Measurements from ENCODE around the gene C10orf53. TPM values are rescaled to one million over a fixed set of nuclear protein-coding genes. Genes with fewer than 3 reads are reported as not detected.

Gene C10orf53
- total and polyA plus RNA-seq, 2 of the 8 experiments (the other 6 are each of a cell fraction or from before 2014, with no cell fraction given): not detected

DNA sequence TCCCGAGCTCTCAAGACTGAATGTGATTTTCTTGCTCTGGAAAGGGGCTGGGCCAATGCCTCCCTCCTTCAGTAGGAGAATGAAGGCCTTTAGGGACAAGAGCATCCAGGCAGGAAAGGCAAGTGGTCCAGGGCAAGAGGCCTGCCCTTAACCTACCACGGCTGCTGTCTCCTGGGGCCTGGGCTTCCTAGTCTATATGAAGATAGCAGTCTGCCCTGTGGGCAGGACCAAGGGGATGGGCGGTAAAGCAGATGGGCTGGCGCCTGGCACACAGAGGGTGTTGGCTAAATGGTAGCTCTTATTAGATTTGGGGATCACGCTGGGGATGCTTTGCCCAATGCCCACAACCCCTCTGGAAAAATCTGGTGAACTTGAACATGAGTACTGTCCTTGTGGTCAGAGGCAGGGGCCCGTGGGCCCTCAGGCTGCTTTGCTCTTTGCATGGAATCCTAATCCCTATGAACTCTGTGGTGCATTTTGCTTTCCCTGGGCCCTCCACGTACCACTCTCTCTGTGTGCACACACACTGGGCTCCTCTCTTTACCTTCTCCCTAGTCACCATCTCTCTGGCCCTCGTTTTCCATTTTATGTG lies 45.3 kb upstream of the C10orf53 start:
- no peak for DNase-seq (ENCODE audit: low read depth in 1 of 2, low spot score in 2 of 2)
- ChIA-PET CTCF (ENCODE audit: partially characterized antibody) (interaction anchor here (0.6 to 1.9 kb wide), 6 partner anchors 11 to 164 kb away, joined by 3 to 5 read pairs (median 4); no protein-coding TSS in a partner anchor), POLR2A (ENCODE audit: partially characterized antibody) (interaction anchor here (1.3 kb wide), 1 partner anchor 12 kb away, joined by 3 read pairs; no protein-coding TSS in a partner anchor)
- no peak overlapping the region for H4K5ac ChIP-seq (ENCODE audit: insufficient read length, low read depth, low read length)
- no peak overlapping the region for H3K23ac ChIP-seq (ENCODE audit: insufficient read length)
- 94% methylated on average over 8 of the region's 8 CpGs; no CpG with 5 or more reads in 1 of the 2 experiments for WGBS, 2 experiments (ENCODE audit: extremely low coverage in 1 of 2, insufficient coverage in 1 of 2, insufficient read length in 1 of 2, insufficient replicate concordance in 2 of 2, low coverage in 1 of 2, low lambda C conversion rate in 2 of 2, missing lambda C conversion rate in 1 of 2)
- no peak overlapping the region for H2AK5ac ChIP-seq (ENCODE audit: low read depth, low read length)
- H4K91ac ChIP-seq (replicated peaks; ENCODE audit: insufficient read length, low read length): no peak overlapping the region
- no peak overlapping the region for H2BK20ac ChIP-seq (ENCODE audit: low read length)
- no peak overlapping the region for H3K4me2 ChIP-seq (ENCODE audit: insufficient read depth in 1 of 2, low read depth in 2 of 2, low read length in 2 of 2)
- no peaks in the 10 kb centered on the region for H3K36me3 ChIP-seq (ENCODE audit: control insufficient read depth in 2 of 4, insufficient read depth in 4 of 4, low read length in 3 of 4)
- H3K56ac ChIP-seq (replicated peaks; ENCODE audit: insufficient read length, low read depth, low read length): no peak overlapping the region
- no peak overlapping the region for H3K9ac ChIP-seq (replicated peaks in 1 of 4; ENCODE audit: extremely low read depth in 1 of 4, low read depth in 3 of 4, low read length in 3 of 4)
- no peak for TF ChIP-seq CBX5 (IDR thresholded peaks at IDR 0.05; ENCODE audit: low read depth, low read length)
- no peak for TF ChIP-seq SIRT6 (IDR thresholded peaks at IDR 0.05; ENCODE audit: low read length)
- no peak for TF ChIP-seq CEBPB (IDR thresholded peaks at IDR 0.05; ENCODE audit: low read depth, low read length)
- TF ChIP-seq PHF8 (conservative IDR thresholded peaks at IDR 0.05; ENCODE audit: low read depth, low read length): no peak
- H4K20me1 ChIP-seq (replicated peaks in 1 of 2; ENCODE audit: control insufficient read depth in 1 of 2, insufficient read depth in 2 of 2, low read length in 2 of 2): no peaks in the 10 kb centered on the region
- no peak overlapping the region for H2BK12ac ChIP-seq (ENCODE audit: low read depth, low read length)
- no peaks in the 10 kb centered on the region for H3K79me1 ChIP-seq (ENCODE audit: low read depth, low read length)
- no peak overlapping the region for H3K18ac ChIP-seq (ENCODE audit: extremely low read depth, low read length)
- H2BK5ac ChIP-seq (ENCODE audit: low read depth, low read length): no peak overlapping the region
- H2BK120ac ChIP-seq (replicated peaks; ENCODE audit: low read depth, low read length): no peak overlapping the region
- no peaks in the 10 kb centered on the region for H3K79me2 ChIP-seq (ENCODE audit: control insufficient read depth in 1 of 2, insufficient read depth in 2 of 2, low read length in 2 of 2)
- no peaks in the 10 kb centered on the region for H3K9me3 ChIP-seq (ENCODE audit: insufficient read depth in 2 of 2, low read depth in 1 of 2, low read length in 1 of 2)
- no peak overlapping the region for H3K14ac ChIP-seq (ENCODE audit: insufficient read length)
- H3K23me2 ChIP-seq (ENCODE audit: low read depth, low read length): no peaks in the 10 kb centered on the region
- no peak overlapping the region for H2AFZ ChIP-seq (ENCODE audit: low read length)
- H2BK15ac ChIP-seq (ENCODE audit: low read length): no peak overlapping the region
- H3K4me1 ChIP-seq (replicated peaks in 1 of 4; ENCODE audit: control insufficient read depth in 3 of 4, insufficient read depth in 4 of 4, low read length in 3 of 4): no peaks in the 10 kb centered on the region; a peak in 2 of 7 replicates
- no peak overlapping the region for H3K4me3 ChIP-seq (ENCODE audit: extremely low read depth in 1 of 4, insufficient read depth in 2 of 4, low read depth in 3 of 4, low read length in 4 of 4)
- no peak overlapping the region for H3K4ac ChIP-seq (replicated peaks; ENCODE audit: insufficient read length, low read depth, low read length)
- no peak overlapping the region for H4K8ac ChIP-seq (ENCODE audit: extremely low read depth, insufficient read depth, low read length)
- H3K27me3 ChIP-seq (replicated peaks in 1 of 4; ENCODE audit: control insufficient read depth in 3 of 4, extremely low read depth in 1 of 4, insufficient read depth in 3 of 4, low read length in 3 of 4): no peaks in the 10 kb centered on the region
- H3K27ac ChIP-seq (ENCODE audit: low read depth, low read length): no peak overlapping the region
- no peak for FAIRE-seq
